H1 (cell line): Measurements from ENCODE around the gene SKAP2. TPM values are rescaled to one million over a fixed set of nuclear protein-coding genes. Genes with fewer than 3 reads are reported as not detected.

ENCODE experiments used
- CTCF ChIA-PET: fragments of 300-600 bp; sonication (Branson Sonifier 250); formaldehyde crosslinking; loops from one replicate; lab custom pipeline; 2021; ENCODE audit not compliant: partially characterized antibody; lab: Charles Lee
- POLR2A ChIA-PET: fragments of 300-600 bp; sonication (Branson Sonifier 250); formaldehyde crosslinking; loops from one replicate; lab custom pipeline; 2021; ENCODE audit warnings: inconsistent platforms; ENCODE audit not compliant: partially characterized antibody; lab: Charles Lee
- DNase-seq, 2 experiments: peaks; one replicate each; pipeline versions ENCODE4 v3.0.0 to v3.0.0-alpha.2; 2010 to 2022; ENCODE audit warnings: low spot score in 2 of 2, low read depth in 1 of 2, mixed read lengths in 1 of 2
- FAIRE-seq: peaks from 2 replicates; lab custom pipeline; 2011; peaks lifted over from hg19 to GRCh38; lab: Jason Lieb, UNC
- H2AFZ ChIP-seq: 2 replicates; pipeline ENCODE4 v1.8.1; 2012; ENCODE audit warnings: low read length, inconsistent platforms
- H2AK5ac ChIP-seq: 2 replicates; pipeline ENCODE4 v1.6.1; 2013; ENCODE audit warnings: low read depth, low read length
- H2BK120ac ChIP-seq: replicated peaks from 2 replicates; pipeline ENCODE3; 2013; ENCODE audit warnings: low read depth, low read length, inconsistent platforms
- H2BK12ac ChIP-seq: 2 replicates; pipeline ENCODE4 v1.6.1; 2013; ENCODE audit warnings: low read depth, low read length
- H2BK15ac ChIP-seq: 2 replicates; pipeline ENCODE4 v1.6.1; 2013; ENCODE audit warnings: low read length
- H2BK20ac ChIP-seq: 2 replicates; pipeline ENCODE4 v1.6.1; 2013; ENCODE audit warnings: low read length
- H2BK5ac ChIP-seq: 2 replicates; pipeline ENCODE4 v1.6.1; 2013; ENCODE audit warnings: low read depth, low read length
- H3K14ac ChIP-seq: 2 replicates; pipeline ENCODE4 v1.6.1; 2013; ENCODE audit warnings: inconsistent platforms; ENCODE audit not compliant: insufficient read length
- H3K18ac ChIP-seq: 2 replicates; pipeline ENCODE4 v1.6.1; 2013; ENCODE audit warnings: low read length; ENCODE audit errors: extremely low read depth
- H3K23ac ChIP-seq: 2 replicates; pipeline ENCODE4 v1.6.1; 2013; ENCODE audit warnings: inconsistent platforms; ENCODE audit not compliant: insufficient read length
- H3K23me2 ChIP-seq: 2 replicates; pipeline ENCODE4 v1.6.1; 2013; ENCODE audit warnings: low read depth, low read length
- H3K27ac ChIP-seq: 2 replicates; pipeline ENCODE4 v1.6.1; 2011; ENCODE audit warnings: low read depth, low read length, inconsistent platforms
- H3K27me3 ChIP-seq, 4 experiments: replicated peaks in 1 of 4; 1 replicate in 1 of 4; 2 replicates in 3 of 4; pipeline versions ENCODE4 v1.6.1 to v1.8.1; 2011 to 2013; ENCODE audit warnings: low read length in 3 of 4, mild to moderate bottlenecking in 3 of 4, inconsistent platforms in 2 of 4, mixed read lengths in 2 of 4, moderate library complexity in 1 of 4; ENCODE audit not compliant: control insufficient read depth in 3 of 4, insufficient read depth in 3 of 4; ENCODE audit errors: extremely low read depth in 1 of 4
- H3K36me3 ChIP-seq, 4 experiments: 2 replicates each; pipeline versions ENCODE4 v1.6.1 to v1.8.1; 2011 to 2013; ENCODE audit warnings: mild to moderate bottlenecking in 4 of 4, low read length in 3 of 4, moderate library complexity in 2 of 4, control low read depth in 1 of 4, inconsistent platforms in 1 of 4; ENCODE audit not compliant: insufficient read depth in 4 of 4, control insufficient read depth in 2 of 4
- H3K4ac ChIP-seq: replicated peaks from 2 replicates; pipeline ENCODE3; 2013; ENCODE audit warnings: low read length, low read depth, mixed read lengths, inconsistent platforms; ENCODE audit not compliant: insufficient read length
- H3K4me1 ChIP-seq, 4 experiments: replicated peaks in 1 of 4; 1 replicate in 1 of 4; 2 replicates in 3 of 4; pipeline versions ENCODE4 v1.6.1 to v1.8.1; 2011 to 2013; ENCODE audit warnings: low read length in 3 of 4, inconsistent platforms in 2 of 4, mixed read lengths in 1 of 4; ENCODE audit not compliant: insufficient read depth in 4 of 4, control insufficient read depth in 3 of 4
- H3K4me2 ChIP-seq, 2 experiments: 2 replicates each; pipeline versions ENCODE4 v1.6.1 to v1.8.1; 2011 to 2013; ENCODE audit warnings: low read depth in 2 of 2, low read length in 2 of 2, control low read depth in 1 of 2, inconsistent platforms in 1 of 2, mild to moderate bottlenecking in 1 of 2; ENCODE audit not compliant: insufficient read depth in 1 of 2
- H3K4me3 ChIP-seq, 4 experiments: fragments of 200-600, 300-600 bp in 1 of 4; sonication (generic), shearing (Covaris generic), sonication (Bioruptor Twin) in 1 of 4; 2 replicates each; pipeline versions ENCODE4 v1.5.1 to v1.8.1; 2011 to 2016; ENCODE audit warnings: low read length in 4 of 4, low read depth in 3 of 4, control low read depth in 2 of 4, inconsistent platforms in 2 of 4, mild to moderate bottlenecking in 2 of 4, mixed read lengths in 1 of 4, moderate library complexity in 1 of 4; ENCODE audit not compliant: insufficient read depth in 2 of 4; ENCODE audit errors: extremely low read depth in 1 of 4
- H3K56ac ChIP-seq: replicated peaks from 2 replicates; pipeline ENCODE3; 2013; ENCODE audit warnings: low read depth, mild to moderate bottlenecking, mixed read lengths, low read length, inconsistent platforms; ENCODE audit not compliant: insufficient read length
- H3K79me1 ChIP-seq: 2 replicates; pipeline ENCODE4 v1.6.1; 2013; ENCODE audit warnings: low read depth, low read length, control low read depth
- H3K79me2 ChIP-seq, 2 experiments: 2 replicates each; pipeline versions ENCODE4 v1.6.1 to v1.8.1; 2012 to 2013; ENCODE audit warnings: low read length in 2 of 2, mild to moderate bottlenecking in 2 of 2, inconsistent platforms in 1 of 2; ENCODE audit not compliant: insufficient read depth in 2 of 2, control insufficient read depth in 1 of 2
- H3K9ac ChIP-seq, 4 experiments: replicated peaks in 1 of 4; 1 replicate in 1 of 4; 2 replicates in 3 of 4; pipeline versions ENCODE4 v1.6.1 to v1.8.1; 2011 to 2013; ENCODE audit warnings: low read depth in 3 of 4, low read length in 3 of 4, control low read depth in 2 of 4, mild to moderate bottlenecking in 2 of 4, moderate library complexity in 2 of 4, inconsistent platforms in 1 of 4; ENCODE audit errors: extremely low read depth in 1 of 4
- H3K9me3 ChIP-seq, 2 experiments: 2 replicates each; pipeline versions ENCODE4 v1.6.1 to v1.8.1; 2012 to 2013; ENCODE audit warnings: mild to moderate bottlenecking in 2 of 2, moderate library complexity in 2 of 2, control low read depth in 1 of 2, inconsistent platforms in 1 of 2, low read depth in 1 of 2, low read length in 1 of 2, mixed read lengths in 1 of 2; ENCODE audit not compliant: insufficient read depth in 2 of 2
- H4K20me1 ChIP-seq, 2 experiments: replicated peaks in 1 of 2; 2 replicates each; pipeline versions ENCODE3 to v1.8.1; 2011 to 2013; ENCODE audit warnings: inconsistent platforms in 2 of 2, low read length in 2 of 2, mild to moderate bottlenecking in 1 of 2; ENCODE audit not compliant: insufficient read depth in 2 of 2, control insufficient read depth in 1 of 2
- H4K5ac ChIP-seq: 2 replicates; pipeline ENCODE4 v1.6.1; 2013; ENCODE audit warnings: low read length, low read depth, mixed read lengths, inconsistent platforms; ENCODE audit not compliant: insufficient read length
- H4K8ac ChIP-seq: 2 replicates; pipeline ENCODE4 v1.8.0; 2013; ENCODE audit warnings: mild to moderate bottlenecking, moderate library complexity, low read length, inconsistent platforms; ENCODE audit not compliant: insufficient read depth; ENCODE audit errors: extremely low read depth
- H4K91ac ChIP-seq: replicated peaks from 2 replicates; pipeline ENCODE3; 2013; ENCODE audit warnings: low read length, mixed read lengths, inconsistent platforms; ENCODE audit not compliant: insufficient read length
- ATF3 ChIP-seq: IDR thresholded peaks from 2 replicates; pipeline ENCODE4 v1.6.1; 2011; ENCODE audit warnings: low read depth, mild to moderate bottlenecking, low read length; ENCODE audit not compliant: insufficient read depth
- BRCA1 ChIP-seq: IDR thresholded peaks from 2 replicates; pipeline ENCODE4 v1.6.1; 2012; ENCODE audit warnings: low read depth, low read length, improper control_type of control experiment
- CBX5 ChIP-seq: fragments of 300-800, 300-1000 bp; sonication (generic); IDR thresholded peaks from 2 replicates; pipeline ENCODE4 v1.7.1; 2016; ENCODE audit warnings: antibody characterized with exemption, low read length, low read depth
- GTF2F1 ChIP-seq: IDR thresholded peaks from 2 replicates; pipeline ENCODE4 v1.6.1; 2012; ENCODE audit warnings: low read depth, low read length, improper control_type of control experiment, borderline replicate concordance
- KDM4A ChIP-seq: IDR thresholded peaks from one replicate; pipeline ENCODE4 v1.7.1; 2012; ENCODE audit warnings: low read depth, mild to moderate bottlenecking, moderate library complexity, low read length, inconsistent platforms; ENCODE audit not compliant: severe bottlenecking
- RBBP5 ChIP-seq: IDR thresholded peaks from 2 replicates; pipeline ENCODE4 v1.7.1; 2012; ENCODE audit warnings: low read depth, mild to moderate bottlenecking, inconsistent platforms, low read length, moderate library complexity, borderline replicate concordance
- SP4 ChIP-seq: IDR thresholded peaks from 2 replicates; pipeline ENCODE4 v1.6.1; 2012; ENCODE audit warnings: low read length, inconsistent platforms
- SUZ12 ChIP-seq: fragments of 200-600 bp; sonication (generic); IDR thresholded peaks from 2 replicates; pipeline ENCODE4 v1.6.1; 2012; ENCODE audit warnings: mild to moderate bottlenecking, inconsistent platforms, low read length, moderate library complexity, mixed read lengths
- TBP ChIP-seq: IDR thresholded peaks from 2 replicates; pipeline ENCODE4 v1.6.1; 2011; ENCODE audit warnings: low read depth, low read length, improper control_type of control experiment
- ZNF274 ChIP-seq: IDR thresholded peaks from 2 replicates; pipeline ENCODE4 v1.7.0; 2012; ENCODE audit warnings: low read length, borderline replicate concordance; ENCODE audit errors: extremely low read depth
- WGBS, 2 experiments: shearing (Covaris generic) in 1 of 2; methylation state at CpG; one replicate each; pipeline versions ENCODE4 v1.1.6 to v1.1.7; 2013 to 2015; ENCODE audit warnings: low lambda C conversion rate in 2 of 2, mixed read lengths in 2 of 2, inconsistent platforms in 1 of 2, low coverage in 1 of 2, missing lambda C conversion rate in 1 of 2; ENCODE audit not compliant: insufficient replicate concordance in 2 of 2, insufficient coverage in 1 of 2, insufficient read length in 1 of 2; ENCODE audit errors: extremely low coverage in 1 of 2, missing lambda C conversion rate in 1 of 2; 5-methylcytosine and 5-hydroxymethylcytosine counted together
- polyA plus RNA-seq, 7 experiments: library from polyadenylated mRNA; depleted of rRNA in 3 of 7; stranded (reverse) in 5 of 7; unstranded in 2 of 7; fragments of >200 nt in 5 of 7; fragments of 200-250 nt in 2 of 7; gene quantifications; 1 replicate in 5 of 7; 2 replicates in 1 of 7; 4 replicates in 1 of 7; pipeline versions ENCODE4 v1.2.1 to v1.2.3, GENCODE V29; 2011 to 2013; ENCODE audit warnings: missing spikeins in 2 of 7, mixed read lengths in 2 of 7
- total RNA-seq: library from RNA; stranded (reverse); fragmentation: NEBNext Ultra II Directional; extraction: Animal tissue kit (Norgen Biotek cat#: 25700); gene quantifications from 2 replicates; pipeline ENCODE4 v1.2.1, GENCODE V29; 2021

Gene SKAP2
- total and polyA plus RNA-seq, 2 of the 8 experiments (the other 6 are each of a cell fraction or from before 2014, with no cell fraction given): 0.53 to 5.1 TPM

- no peak overlapping the region for H3K14ac ChIP-seq
- no peak overlapping the region for H3K4ac ChIP-seq
- no peak overlapping the region for H3K27ac ChIP-seq
- 0 out of 7 replicates have a peak, but pooled peaks cover 0 to 2% (median 0%) of the 10 kb centered on the region in 4 experiments for H3K4me1 ChIP-seq
- no peak overlapping the region for H3K4me2 ChIP-seq
- no peak overlapping the region for H3K4me3 ChIP-seq
- 90% methylated on average over 5 of the region's 5 CpGs; no CpG with 5 or more reads in 1 of the 2 experiments for WGBS, 2 experiments
- H2BK5ac ChIP-seq: no peak overlapping the region
- H4K91ac ChIP-seq: no peak overlapping the region
- H3K56ac ChIP-seq: no peak overlapping the region
- peaks cover 0 to 1% (median 0%) of the 10 kb centered on the region in 4 experiments; a peak in 1 of 7 replicates for H3K27me3 ChIP-seq
- no peaks in the 10 kb centered on the region for H3K23me2 ChIP-seq
- no peak overlapping the region for H2AK5ac ChIP-seq
- no peak overlapping the region for H2BK15ac ChIP-seq
- H3K79me2 ChIP-seq: no peaks in the 10 kb centered on the region
- no peak overlapping the region for H2BK120ac ChIP-seq
- DNase-seq: no peak
- H3K9ac ChIP-seq: no peak overlapping the region
- no peaks in the 10 kb centered on the region for H3K9me3 ChIP-seq
- no peak overlapping the region for H3K18ac ChIP-seq
- H3K79me1 ChIP-seq: no peaks in the 10 kb centered on the region
- no peak overlapping the region; the same call in 1 of the 2 replicates for H2BK12ac ChIP-seq
- H3K23ac ChIP-seq: no peak overlapping the region
- H4K5ac ChIP-seq: no peak overlapping the region
- H4K8ac ChIP-seq: no peak overlapping the region
- ChIA-PET CTCF (interaction anchor here (0.6 to 1.8 kb wide), 4 partner anchors 70 to 618 kb away, joined by 3 to 12 read pairs (median 3); partner anchors contain the start of gene HOXA5), POLR2A (no interaction called here)
- FAIRE-seq: no peak
- H2AFZ ChIP-seq: no peak overlapping the region
- H2BK20ac ChIP-seq: no peak overlapping the region
- no peaks in the 10 kb centered on the region for H4K20me1 ChIP-seq
- H3K36me3 ChIP-seq: no peaks in the 10 kb centered on the region; a peak in 1 of 8 replicates
- TF ChIP-seq KDM4A (no peak), ZNF274 (no peak), BRCA1 (no peak), RBBP5 (no peak), TBP (no peak), ATF3 (no peak), GTF2F1 (no peak), CBX5 (no peak), SP4 (no peak), SUZ12 (no peak)
Observed at GRCh38 chr7:26696978-26697377, 167.4 kb downstream of the SKAP2 start.
